Measurements from ENCODE around the gene CARF.

- TF ChIP-seq CTCF (optimal IDR thresholded peaks at IDR 0.05 in 1 of 3, IDR thresholded peaks at IDR 0.05 in 1 of 3, conservative IDR thresholded peaks at IDR 0.05 in 1 of 3; ENCODE audit: extremely low read depth in 1 of 3, insufficient read depth in 2 of 3, low read length in 3 of 3), result peak; percentile 38 to 75 (median 63)
- TF ChIP-seq EZH2 (IDR thresholded peaks at IDR 0.05; ENCODE audit: low read length), result no peak
Observed at GRCh38 chr2:202870431-202871299, 41.4 kb upstream of the CARF start.
